HL-60 (cell line): Measurements from ENCODE around the gene IRAK3.

Experiments used
- GABPA ChIP-seq: IDR thresholded peaks from 2 replicates; pipeline ENCODE4 v1.6.1; 2012; ENCODE audit warnings: low read depth
- POLR2AphosphoS5 ChIP-seq: IDR thresholded peaks from 2 replicates; pipeline ENCODE4 v1.6.1; 2012; ENCODE audit warnings: low read depth
- TF ChIP-seq, protein P1 (sequence below): IDR thresholded peaks from one replicate; pipeline ENCODE4 v1.5.1; 2011; ENCODE audit warnings: low read length, control low read depth, inconsistent platforms; ENCODE audit not compliant: insufficient read depth

DNA sequence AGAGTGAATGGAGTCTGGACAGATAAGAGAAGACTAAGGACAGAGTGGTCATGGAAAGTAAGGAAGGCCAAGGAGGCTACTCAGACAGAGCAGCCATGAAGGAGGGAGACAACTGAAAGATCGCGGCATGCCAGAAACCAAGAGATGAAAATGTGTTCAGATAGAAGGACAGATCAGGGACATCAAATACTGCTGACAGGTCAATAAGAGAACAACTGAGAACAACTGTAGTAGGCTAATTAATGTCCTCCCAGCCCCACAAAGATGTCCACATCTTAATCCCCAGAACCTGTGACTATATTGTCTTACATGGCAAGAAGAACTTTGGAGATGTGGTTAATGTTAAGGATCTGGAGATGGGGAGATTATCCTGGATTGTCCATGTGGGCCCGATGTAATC is 98.3 kb downstream of the IRAK3 start:
- no peak for TF ChIP-seq POLR2AphosphoS5
- TF ChIP-seq, protein P1, sequence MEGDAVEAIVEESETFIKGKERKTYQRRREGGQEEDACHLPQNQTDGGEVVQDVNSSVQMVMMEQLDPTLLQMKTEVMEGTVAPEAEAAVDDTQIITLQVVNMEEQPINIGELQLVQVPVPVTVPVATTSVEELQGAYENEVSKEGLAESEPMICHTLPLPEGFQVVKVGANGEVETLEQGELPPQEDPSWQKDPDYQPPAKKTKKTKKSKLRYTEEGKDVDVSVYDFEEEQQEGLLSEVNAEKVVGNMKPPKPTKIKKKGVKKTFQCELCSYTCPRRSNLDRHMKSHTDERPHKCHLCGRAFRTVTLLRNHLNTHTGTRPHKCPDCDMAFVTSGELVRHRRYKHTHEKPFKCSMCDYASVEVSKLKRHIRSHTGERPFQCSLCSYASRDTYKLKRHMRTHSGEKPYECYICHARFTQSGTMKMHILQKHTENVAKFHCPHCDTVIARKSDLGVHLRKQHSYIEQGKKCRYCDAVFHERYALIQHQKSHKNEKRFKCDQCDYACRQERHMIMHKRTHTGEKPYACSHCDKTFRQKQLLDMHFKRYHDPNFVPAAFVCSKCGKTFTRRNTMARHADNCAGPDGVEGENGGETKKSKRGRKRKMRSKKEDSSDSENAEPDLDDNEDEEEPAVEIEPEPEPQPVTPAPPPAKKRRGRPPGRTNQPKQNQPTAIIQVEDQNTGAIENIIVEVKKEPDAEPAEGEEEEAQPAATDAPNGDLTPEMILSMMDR: no peak
- no peak for TF ChIP-seq GABPA
